Stomach smooth muscle (tissue), 2 donors: ENCODE data around the gene ZNF524.
"Not testable (repeated sequence)": the region's sequence is repeated elsewhere in the genome, so short reads cannot be mapped to it uniquely, and the experiment has no call there.

Experiments used
- H3K27ac ChIP-seq: one replicate; pipeline ENCODE4 v1.7.0; 2013; ENCODE audit warnings: mild to moderate bottlenecking, low read length, inconsistent platforms
- H3K27me3 ChIP-seq, 2 donors: one replicate each; pipeline ENCODE4 v1.7.0; 2013; ENCODE audit warnings: low read length in 2 of 2; ENCODE audit not compliant: insufficient read depth in 2 of 2, control insufficient read depth in 1 of 2
- H3K36me3 ChIP-seq, 2 donors: one replicate each; pipeline ENCODE4 v1.7.0; 2013; ENCODE audit warnings: low read length in 2 of 2; ENCODE audit not compliant: control insufficient read depth in 2 of 2, insufficient read depth in 2 of 2
- H3K4me1 ChIP-seq: one replicate; pipeline ENCODE4 v1.7.0; 2013; ENCODE audit warnings: low read length; ENCODE audit not compliant: control insufficient read depth, insufficient read depth
- H3K4me3 ChIP-seq, 2 donors: one replicate each; pipeline ENCODE4 v1.7.0; 2013; ENCODE audit warnings: low read length in 2 of 2
- H3K9ac ChIP-seq, 2 donors: one replicate each; pipeline ENCODE4 v1.7.0; 2013; ENCODE audit warnings: low read length in 2 of 2, mild to moderate bottlenecking in 1 of 2
- H3K9me3 ChIP-seq, 2 donors: one replicate each; pipeline ENCODE4 v1.7.0; 2013; ENCODE audit warnings: low read length in 2 of 2; ENCODE audit not compliant: control insufficient read depth in 2 of 2
- donor health status: healthy.
- donor health status: Pancreatic carcinoma.

Gene ZNF524

GRCh38 chr19:55567708-55568328, 32.3 kb upstream of the ZNF524 start:
- H3K27ac ChIP-seq = no peak overlapping the region
- H3K36me3 ChIP-seq = no peaks in the 10 kb centered on the region
- no peaks in the 10 kb centered on the region for H3K4me1 ChIP-seq
- H3K4me3 ChIP-seq = no peak overlapping the region
- no peaks in the 10 kb centered on the region for H3K9me3 ChIP-seq
- H3K27me3 ChIP-seq = peaks cover 4 to 7% of the 10 kb centered on the region in 2 donors
- H3K9ac ChIP-seq = no peak overlapping the region

DNA sequence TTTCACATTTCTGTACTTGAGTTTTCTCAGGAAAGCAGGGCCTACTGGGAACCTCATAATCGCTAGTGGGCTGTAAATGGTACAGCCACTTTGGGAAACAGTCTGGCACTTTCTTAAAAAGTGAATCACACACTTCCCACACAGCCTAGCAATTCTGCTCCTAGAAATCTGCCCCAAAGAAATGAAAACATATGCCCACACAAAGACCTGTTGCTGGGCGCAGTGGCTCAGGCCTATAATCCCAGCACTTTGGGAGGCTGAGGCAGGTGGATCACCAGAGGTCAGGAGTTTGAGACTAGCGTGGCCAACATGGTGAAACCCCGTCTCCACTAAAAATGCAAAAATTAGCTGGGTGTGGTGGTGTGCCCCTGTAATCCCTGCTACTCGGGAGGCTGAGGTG, 30.6 kb upstream of the ZNF524 start:
- H3K36me3 ChIP-seq, H3K4me3 ChIP-seq, H3K27ac ChIP-seq, H3K27me3 ChIP-seq, H3K9ac ChIP-seq, H3K4me1 ChIP-seq, H3K9me3 ChIP-seq: not testable (repeated sequence)

GRCh38 chr19:55573929-55574328, 26.2 kb upstream of the ZNF524 start:
- H3K4me3 ChIP-seq, H3K27me3 ChIP-seq, H3K9me3 ChIP-seq, H3K4me1 ChIP-seq, H3K9ac ChIP-seq, H3K27ac ChIP-seq, H3K36me3 ChIP-seq: not testable (repeated sequence)

GRCh38 chr19:55576746-55577145, 23.3 kb upstream of the ZNF524 start:
- H3K27ac ChIP-seq = no peak overlapping the region
- H3K9me3 ChIP-seq = no peaks in the 10 kb centered on the region
- no peak overlapping the region for H3K9ac ChIP-seq
- no peaks in the 10 kb centered on the region for H3K27me3 ChIP-seq
- peaks cover 4% of the 10 kb centered on the region in 2 donors for H3K36me3 ChIP-seq
- H3K4me3 ChIP-seq = no peak overlapping the region
- peaks cover 16% of the 10 kb centered on the region for H3K4me1 ChIP-seq

DNA sequence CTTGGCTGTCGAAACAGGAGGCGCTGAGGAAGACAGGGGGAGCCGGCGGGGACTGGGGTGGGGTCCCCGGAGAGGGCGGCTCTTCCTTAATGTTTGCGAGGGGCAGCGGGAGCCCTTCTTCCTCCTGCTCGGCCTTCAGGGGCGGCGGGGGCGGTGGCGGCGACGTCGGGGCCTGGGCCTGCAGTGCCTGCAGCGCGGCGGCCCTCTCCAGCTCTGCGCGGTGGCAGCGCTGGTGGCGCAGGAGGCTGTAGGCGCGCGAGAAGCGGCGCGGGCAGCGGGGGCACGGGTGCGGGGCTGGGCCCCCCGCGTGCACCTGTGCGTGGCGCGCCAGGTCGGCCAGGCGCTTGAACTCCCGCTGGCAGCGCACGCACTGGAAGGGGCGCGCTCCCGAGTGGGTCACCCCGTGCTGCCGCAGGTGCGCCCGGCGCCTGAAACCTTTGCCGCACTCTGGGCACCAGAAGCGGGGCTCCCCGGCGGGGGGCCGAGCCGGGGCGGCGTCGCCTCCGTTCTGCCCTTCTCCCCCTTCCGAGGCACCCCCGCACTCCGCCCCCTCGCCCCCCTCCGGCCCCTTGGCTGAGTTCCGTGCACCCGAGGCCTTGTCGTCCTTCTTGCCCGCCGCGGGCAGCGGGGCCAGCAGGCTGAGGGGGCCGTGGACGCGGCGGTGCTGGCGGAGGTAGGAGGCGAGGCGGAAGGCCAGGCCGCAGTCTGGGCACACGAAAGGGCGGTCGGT, 21.9 kb upstream of the ZNF524 start:
- no peak overlapping the region for H3K9ac ChIP-seq
- H3K4me1 ChIP-seq = peaks cover 20% of the 10 kb centered on the region
- peaks cover 4% of the 10 kb centered on the region in 2 donors for H3K36me3 ChIP-seq
- no peaks in the 10 kb centered on the region for H3K27me3 ChIP-seq
- no peaks in the 10 kb centered on the region for H3K9me3 ChIP-seq
- no peak overlapping the region for H3K27ac ChIP-seq
- no peak overlapping the region for H3K4me3 ChIP-seq

DNA sequence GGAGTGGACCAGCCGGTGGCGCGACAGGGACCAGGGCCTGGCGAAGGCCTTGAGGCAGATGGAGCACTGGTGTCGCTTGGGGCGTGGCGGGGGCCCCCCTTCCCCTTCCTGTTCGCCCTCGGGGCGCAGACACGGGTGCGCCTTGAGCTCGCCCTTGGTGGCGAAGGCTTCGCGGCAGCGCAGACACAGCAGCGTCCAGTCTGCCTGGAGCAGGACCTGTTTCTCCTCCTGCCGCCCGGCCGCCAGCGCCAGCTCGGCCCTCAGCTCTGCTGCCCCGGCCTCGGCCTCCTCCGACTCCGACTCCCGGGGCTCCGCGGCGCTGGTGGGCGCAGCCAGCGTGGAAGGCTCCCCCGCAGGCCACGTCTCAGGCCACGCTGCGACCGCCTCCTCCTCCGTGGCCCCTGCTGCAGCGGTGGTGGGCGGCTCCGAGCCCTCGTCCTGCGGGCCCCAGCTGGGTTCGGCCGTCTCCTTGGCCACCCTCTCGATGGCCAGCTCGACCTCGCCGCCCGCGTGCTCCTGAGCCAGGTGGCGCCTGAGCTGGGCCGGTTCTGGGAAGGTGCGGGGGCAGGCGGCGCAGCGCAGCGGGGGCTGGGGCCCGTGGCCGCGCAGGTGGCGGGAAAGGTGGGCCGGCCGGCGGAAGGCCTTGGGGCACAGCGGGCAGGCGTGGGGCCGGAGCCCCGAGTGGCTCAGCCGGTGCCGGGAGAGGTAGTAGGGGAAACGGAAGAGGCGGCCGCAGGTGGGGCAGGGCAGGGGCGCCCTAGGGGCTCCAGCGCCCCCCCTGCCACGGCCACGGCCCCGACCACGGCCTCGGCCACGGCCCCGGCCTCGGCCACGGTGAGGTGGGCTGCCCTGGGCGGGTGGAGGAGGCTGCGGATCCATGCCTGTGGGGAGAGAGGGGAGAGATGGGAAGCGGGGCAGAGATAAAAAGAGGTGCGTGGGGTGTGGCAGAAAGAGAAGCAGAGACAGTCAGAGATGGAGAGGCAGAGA, 21.0 kb upstream of the ZNF524 start:
- Histone ChIP-seq H3K36me3 (peaks cover 4% of the 10 kb centered on the region in 2 donors), H3K27ac (no peak overlapping the region), H3K27me3 (no peaks in the 10 kb centered on the region), H3K4me1 (peaks cover 20% of the 10 kb centered on the region), H3K9me3 (no peaks in the 10 kb centered on the region), H3K9ac (peak overlapping the region in 1 of 2 donors; percentile 65), H3K4me3 (peak overlapping the region; percentile 72 to 82)

- Histone ChIP-seq H3K4me3 (peak overlapping the region; percentile 72 to 82), H3K27me3 (peaks cover 0 to 2% of the 10 kb centered on the region in 2 donors), H3K27ac (peak overlapping the region; percentile 75), H3K9ac (peak overlapping the region; percentile 65 to 79), H3K36me3 (peaks cover 4% of the 10 kb centered on the region in 2 donors), H3K9me3 (no peaks in the 10 kb centered on the region), H3K4me1 (peaks cover 20% of the 10 kb centered on the region)
Measured at GRCh38 chr19:55579766-55580621, 20.1 kb upstream of the ZNF524 start.

- H3K4me1 ChIP-seq = peaks cover 20% of the 10 kb centered on the region
- peaks cover 4% of the 10 kb centered on the region in 2 donors for H3K36me3 ChIP-seq
- H3K9ac ChIP-seq = peak within 1 kb of the TSS; percentile 65 to 80
- H3K9me3 ChIP-seq = no peaks in the 10 kb centered on the region
- H3K27ac ChIP-seq = peak within 1 kb of the TSS; percentile 75
- H3K4me3 ChIP-seq = peak within 1 kb of the TSS; percentile 72 to 82
- H3K27me3 ChIP-seq = peaks cover 0 to 2% of the 10 kb centered on the region in 2 donors
Measured at GRCh38 chr19:55580628-55581144, 19.4 kb upstream of the ZNF524 start, which contains the start of gene ZNF579. Gene ZNF579 (minus strand): TSS chr19:55580848. CDS start chr19:55579639, 1,209 bp downstream.

DNA sequence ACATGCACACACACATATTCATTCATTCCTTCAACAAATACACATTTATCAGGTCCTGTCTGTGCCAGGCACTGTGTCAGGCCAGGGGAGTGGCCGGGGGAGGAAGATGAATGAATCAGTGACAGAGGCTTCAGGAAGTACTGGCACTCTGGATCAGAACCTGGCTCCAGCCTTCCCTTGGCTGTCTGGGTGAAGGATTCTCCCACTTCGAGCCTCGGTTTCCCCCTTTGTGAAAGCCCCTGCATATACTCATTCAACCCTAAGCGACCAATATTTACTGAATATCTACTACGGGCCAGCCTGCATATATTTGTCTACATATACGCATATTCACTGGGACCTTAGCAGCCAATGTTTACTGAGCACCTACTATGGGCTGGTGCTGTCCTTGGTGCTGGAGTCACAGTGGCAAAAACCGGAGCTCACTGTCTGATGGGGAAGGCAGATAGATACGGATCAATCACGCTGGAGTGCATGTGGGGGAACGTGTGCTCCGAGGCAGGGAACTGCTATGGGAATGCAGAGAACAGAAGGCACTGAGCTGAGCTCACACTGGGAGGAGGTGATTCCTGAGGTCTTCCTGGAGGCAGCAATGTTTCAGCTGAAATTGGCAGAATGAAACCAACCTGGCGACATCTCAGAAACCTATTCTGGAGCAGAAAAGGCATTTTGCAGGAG, 18.8 kb upstream of the ZNF524 start:
- Histone ChIP-seq H3K4me3 (peak overlapping the region; percentile 72 to 82), H3K9me3 (no peaks in the 10 kb centered on the region), H3K36me3 (peaks cover 4% of the 10 kb centered on the region in 2 donors), H3K9ac (peak overlapping the region; percentile 65 to 80), H3K27me3 (peaks cover 0 to 2% of the 10 kb centered on the region in 2 donors), H3K4me1 (peaks cover 25% of the 10 kb centered on the region), H3K27ac (peak overlapping the region; percentile 75)
